Measurements from ENCODE around the gene CCNI.
"Not testable (repeated sequence)": the region's sequence is repeated elsewhere in the genome, so short reads cannot be mapped to it uniquely, and the experiment has no call there.

The CCNI gene

DNA sequence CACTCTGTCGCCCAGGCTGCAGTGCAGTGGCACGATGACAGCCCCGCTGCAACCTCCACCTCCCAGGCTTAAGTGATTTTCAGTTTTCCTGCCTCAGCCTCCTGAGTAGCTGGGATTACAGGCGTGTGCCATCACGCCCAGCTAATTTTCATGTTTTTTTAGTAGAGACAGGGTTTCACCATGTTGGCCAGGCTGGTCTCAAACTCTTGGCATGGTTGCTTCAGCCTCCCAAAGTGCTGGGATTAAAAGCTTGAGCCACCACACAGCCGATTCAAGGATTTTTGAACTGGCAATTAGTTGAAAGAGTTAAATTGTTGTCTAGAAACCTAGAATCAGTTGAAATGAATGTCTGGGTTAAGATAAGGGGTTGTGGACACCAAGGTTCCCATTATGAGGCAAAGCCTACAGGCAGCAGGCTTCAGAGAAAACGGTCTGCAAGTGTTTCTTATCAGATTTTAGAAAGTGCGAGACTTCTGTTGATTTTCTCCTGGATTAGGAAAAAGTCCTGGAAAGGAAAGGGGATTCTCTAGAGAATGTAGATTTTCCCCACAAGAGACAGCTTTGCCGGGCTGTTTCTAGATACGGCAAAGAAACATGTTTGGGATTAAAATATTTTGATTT, 8.3 kb upstream of the CCNI start:
- TF ChIP-seq PAX5 (IDR thresholded peaks at IDR 0.05; ENCODE audit: insufficient read depth, low read length, severe bottlenecking) (no peak), TAF1 (IDR thresholded peaks at IDR 0.05; ENCODE audit: low read depth, low read length) (no peak), POLR2AphosphoS5 (IDR thresholded peaks at IDR 0.05; ENCODE audit: low read depth, low read length) (no peak), POU2F2 (IDR thresholded peaks at IDR 0.05; ENCODE audit: low read depth, low read length) (no peak), POLR2A (IDR thresholded peaks at IDR 0.05; ENCODE audit: low read depth, low read length) (no peak), SPI1 (IDR thresholded peaks at IDR 0.05; ENCODE audit: low read depth, low read length) (no peak)
- no peak for DNase-seq (ENCODE audit: insufficient read length, low spot score)
- no peak for FAIRE-seq

GRCh38 chr4:77082886-77083608, 7.3 kb upstream of the CCNI start:
- TF ChIP-seq TAF1 (IDR thresholded peaks at IDR 0.05; ENCODE audit: low read depth, low read length), result no peak
- TF ChIP-seq POU2F2 (IDR thresholded peaks at IDR 0.05; ENCODE audit: low read depth, low read length), result no peak
- TF ChIP-seq PAX5 (IDR thresholded peaks at IDR 0.05; ENCODE audit: insufficient read depth, low read length, severe bottlenecking), result no peak
- TF ChIP-seq POLR2A (IDR thresholded peaks at IDR 0.05; ENCODE audit: low read depth, low read length), result no peak
- no peak for TF ChIP-seq POLR2AphosphoS5 (IDR thresholded peaks at IDR 0.05; ENCODE audit: low read depth, low read length)
- TF ChIP-seq SPI1 (IDR thresholded peaks at IDR 0.05; ENCODE audit: low read depth, low read length), result no peak
- FAIRE-seq (no peak), DNase-seq (ENCODE audit: insufficient read length, low spot score) (no peak)

DNA sequence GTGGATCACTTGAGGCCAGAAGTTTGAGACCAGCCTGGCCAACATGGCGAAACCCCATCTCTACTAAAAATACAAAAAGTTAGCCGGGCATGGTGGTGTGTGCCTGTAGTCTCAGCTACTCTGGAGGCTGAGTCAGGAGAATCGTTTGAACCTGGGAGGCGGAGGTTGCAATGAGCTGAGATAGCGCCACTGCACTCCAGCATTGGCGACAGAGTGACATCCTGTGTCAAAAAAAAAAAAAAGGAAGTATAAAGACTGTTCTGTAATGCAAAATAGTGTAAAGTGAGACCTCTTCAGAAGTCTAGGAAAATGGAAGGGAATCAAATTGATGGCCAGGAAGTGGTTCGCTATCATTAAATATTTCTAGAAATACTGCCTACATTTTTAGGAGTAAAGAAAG, 5.0 kb upstream of the CCNI start:
- DNase-seq (ENCODE audit: insufficient read length, low spot score); FAIRE-seq: not testable (repeated sequence)

GRCh38 chr4:77079281-77079680, 3.5 kb upstream of the CCNI start:
- no peak for TF ChIP-seq POU2F2 (IDR thresholded peaks at IDR 0.05; ENCODE audit: low read depth, low read length)
- TF ChIP-seq TAF1 (IDR thresholded peaks at IDR 0.05; ENCODE audit: low read depth, low read length), result no peak
- no peak for TF ChIP-seq SPI1 (IDR thresholded peaks at IDR 0.05; ENCODE audit: low read depth, low read length)
- TF ChIP-seq POLR2A (IDR thresholded peaks at IDR 0.05; ENCODE audit: low read depth, low read length), result no peak
- no peak for TF ChIP-seq PAX5 (IDR thresholded peaks at IDR 0.05; ENCODE audit: insufficient read depth, low read length, severe bottlenecking)
- DNase-seq (ENCODE audit: insufficient read length, low spot score), result no peak
- FAIRE-seq, result no peak

- no peak for TF ChIP-seq POU2F2 (IDR thresholded peaks at IDR 0.05; ENCODE audit: low read depth, low read length)
- no peak for TF ChIP-seq POLR2AphosphoS5 (IDR thresholded peaks at IDR 0.05; ENCODE audit: low read depth, low read length)
- no peak for TF ChIP-seq TAF1 (IDR thresholded peaks at IDR 0.05; ENCODE audit: low read depth, low read length)
- TF ChIP-seq POLR2A (IDR thresholded peaks at IDR 0.05; ENCODE audit: low read depth, low read length), result no peak
- TF ChIP-seq PAX5 (IDR thresholded peaks at IDR 0.05; ENCODE audit: insufficient read depth, low read length, severe bottlenecking), result no peak
- TF ChIP-seq SPI1 (IDR thresholded peaks at IDR 0.05; ENCODE audit: low read depth, low read length), result no peak
- FAIRE-seq (no peak), DNase-seq (ENCODE audit: insufficient read length, low spot score) (no peak)
Observed at GRCh38 chr4:77078401-77078800, 2.6 kb upstream of the CCNI start.

GRCh38 chr4:77076889-77077635, 1.3 kb upstream of the CCNI start:
- no peak for FAIRE-seq
- TF ChIP-seq TAF1 (IDR thresholded peaks at IDR 0.05; ENCODE audit: low read depth, low read length) (no peak), POU2F2 (IDR thresholded peaks at IDR 0.05; ENCODE audit: low read depth, low read length) (no peak), POLR2AphosphoS5 (IDR thresholded peaks at IDR 0.05; ENCODE audit: low read depth, low read length) (no peak), SPI1 (IDR thresholded peaks at IDR 0.05; ENCODE audit: low read depth, low read length) (no peak), PAX5 (IDR thresholded peaks at IDR 0.05; ENCODE audit: insufficient read depth, low read length, severe bottlenecking) (no peak), POLR2A (IDR thresholded peaks at IDR 0.05; ENCODE audit: low read depth, low read length) (no peak)
- DNase-seq (ENCODE audit: insufficient read length, low spot score), result no peak

- TF ChIP-seq PAX5 (IDR thresholded peaks at IDR 0.05; ENCODE audit: insufficient read depth, low read length, severe bottlenecking) (peak; percentile 11), POLR2AphosphoS5 (IDR thresholded peaks at IDR 0.05; ENCODE audit: low read depth, low read length) (no peak), POU2F2 (IDR thresholded peaks at IDR 0.05; ENCODE audit: low read depth, low read length) (no peak), SPI1 (IDR thresholded peaks at IDR 0.05; ENCODE audit: low read depth, low read length) (peak; percentile 67), POLR2A (IDR thresholded peaks at IDR 0.05; ENCODE audit: low read depth, low read length) (no peak)
- no peak for FAIRE-seq
- DNase-seq (ENCODE audit: insufficient read length, low spot score), result peak; percentile 53
Observed at GRCh38 chr4:77074981-77075855, 571 bp downstream of the CCNI start.

DNA sequence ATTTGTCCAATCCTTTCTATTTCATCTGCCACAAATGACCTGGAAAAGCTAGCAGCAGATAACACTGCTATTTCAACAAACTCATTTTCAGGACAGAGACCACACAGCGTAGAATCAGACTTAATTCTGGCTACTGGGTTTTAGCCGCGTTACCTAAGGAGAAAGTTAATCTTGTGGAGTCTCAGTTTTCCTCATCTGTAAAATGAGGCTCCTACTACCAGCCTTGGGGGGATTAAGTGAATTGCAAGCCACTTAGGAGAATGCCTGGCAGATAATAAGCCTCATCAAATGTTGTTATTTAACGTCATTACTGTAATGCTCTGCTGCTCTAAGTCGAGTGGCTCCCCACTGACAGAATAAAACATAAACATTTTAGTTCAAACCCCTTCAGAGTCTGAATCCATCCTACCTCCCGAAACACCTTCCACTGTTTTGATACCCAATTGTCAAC, 1.4 kb downstream of the CCNI start:
- no peak for DNase-seq (ENCODE audit: insufficient read length, low spot score)
- TF ChIP-seq POLR2A (IDR thresholded peaks at IDR 0.05; ENCODE audit: low read depth, low read length) (peak; percentile 36; the same call in 1 of the 2 replicates), SPI1 (IDR thresholded peaks at IDR 0.05; ENCODE audit: low read depth, low read length) (no peak), POU2F2 (IDR thresholded peaks at IDR 0.05; ENCODE audit: low read depth, low read length) (no peak), PAX5 (IDR thresholded peaks at IDR 0.05; ENCODE audit: insufficient read depth, low read length, severe bottlenecking) (no peak)
- no peak for FAIRE-seq

GRCh38 chr4:77073981-77074380, 1.8 kb downstream of the CCNI start:
- DNase-seq (ENCODE audit: insufficient read length, low spot score), result no peak
- no peak for TF ChIP-seq POLR2AphosphoS5 (IDR thresholded peaks at IDR 0.05; ENCODE audit: low read depth, low read length)
- TF ChIP-seq SPI1 (IDR thresholded peaks at IDR 0.05; ENCODE audit: low read depth, low read length), result no peak
- no peak for FAIRE-seq
